ENCODE results near the gene PHAX.
A peak's percentile ranks its signal among the peaks of the same experiment; 100 is the strongest.
"Not testable (repeated sequence)": the region's sequence is repeated elsewhere in the genome, so short reads cannot be mapped to it uniquely, and the experiment has no call there.

PHAX gene

DNA sequence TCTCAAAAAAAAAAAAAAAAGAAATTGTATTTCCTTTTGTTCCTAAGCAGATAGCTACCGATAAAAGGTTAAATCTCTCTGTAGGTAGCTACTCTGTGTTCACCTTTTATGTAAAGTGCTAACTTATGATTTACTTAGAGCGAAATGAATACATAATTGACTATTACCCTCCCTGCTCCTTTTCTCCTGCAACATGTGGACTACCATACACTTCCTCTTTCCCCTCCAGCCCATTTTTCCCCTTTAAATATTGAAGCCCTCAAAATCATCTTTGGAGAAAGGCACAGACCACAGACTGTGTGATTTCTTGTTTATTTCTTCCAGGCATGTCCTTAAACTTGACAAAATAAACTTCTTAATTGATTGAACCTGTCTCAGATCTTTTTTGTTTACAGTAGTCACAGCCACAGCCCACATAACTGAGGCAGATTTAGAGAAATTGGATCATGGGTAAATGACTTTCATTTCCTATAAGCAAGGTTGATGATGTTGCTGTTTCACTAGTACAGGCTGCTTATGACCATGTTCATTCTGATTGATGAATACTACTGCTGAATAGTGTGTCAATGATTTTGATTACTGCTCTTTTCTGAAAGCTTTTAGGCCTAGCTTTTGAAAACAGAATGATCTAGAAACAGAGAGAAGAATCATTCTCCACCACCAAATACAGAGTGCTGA lies 59.2 kb downstream of the PHAX start:
- DNase-seq: no peak

DNA sequence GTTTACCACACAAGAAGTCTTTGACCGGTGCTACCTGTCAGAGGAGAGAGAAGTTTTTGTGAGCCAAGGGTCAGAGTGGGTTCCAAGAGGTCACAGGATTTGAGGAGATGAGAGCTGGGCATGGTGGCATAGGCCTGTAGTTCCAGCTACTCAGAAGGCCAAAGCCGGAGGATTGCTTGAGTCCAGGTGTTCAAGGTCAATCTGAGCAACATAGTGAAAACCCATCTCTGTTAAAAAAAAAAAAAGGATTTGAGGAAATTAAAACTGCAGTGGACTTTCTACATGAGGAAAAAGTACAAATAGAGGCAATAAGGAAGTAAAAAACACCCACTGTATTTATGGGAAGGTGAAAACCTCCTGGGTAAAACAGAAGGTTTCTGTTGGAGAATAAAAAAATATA lies 63.8 kb downstream of the PHAX start:
- no peak for DNase-seq

DNA sequence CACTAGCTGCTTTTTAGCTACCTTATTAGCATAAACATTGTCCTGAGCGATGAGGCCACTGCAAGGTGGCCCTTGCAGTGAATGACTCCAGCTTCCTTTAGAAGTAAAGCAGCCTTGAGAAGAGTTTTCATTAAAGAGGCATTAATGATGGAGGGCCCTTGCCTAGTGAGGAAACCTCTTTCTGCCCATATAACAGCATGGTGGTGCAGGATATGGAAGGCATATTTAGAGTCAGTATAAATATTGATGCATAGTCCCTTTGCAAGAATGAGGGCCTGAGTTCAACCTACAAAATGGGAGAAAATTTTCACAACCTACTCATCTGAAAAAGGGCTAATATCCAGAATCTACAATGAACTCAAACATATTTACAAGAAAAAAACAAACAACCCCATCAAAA lies 69.4 kb downstream of the PHAX start:
- DNase-seq: not testable (repeated sequence)

DNA sequence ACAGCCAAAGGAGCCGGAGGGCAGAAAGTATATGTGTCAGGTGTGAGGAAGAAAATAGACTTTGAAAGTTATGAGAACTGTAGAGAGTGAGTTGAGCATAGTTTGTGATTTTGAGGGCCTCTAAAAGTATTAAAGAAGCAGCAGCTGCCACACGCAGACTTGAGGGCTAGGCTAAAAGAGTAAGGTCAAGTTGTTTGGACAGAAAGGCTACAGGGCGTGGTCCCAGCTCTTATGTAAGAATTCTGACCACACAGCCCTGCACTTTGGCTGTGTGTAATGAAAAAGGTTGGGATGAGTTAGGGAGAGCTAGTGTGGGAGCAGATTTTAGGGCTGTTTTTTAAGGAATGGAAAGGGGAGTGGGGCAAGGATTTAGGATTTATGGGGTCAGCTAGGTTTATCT lies 70.9 kb downstream of the PHAX start:
- DNase-seq: not testable (repeated sequence)

DNA sequence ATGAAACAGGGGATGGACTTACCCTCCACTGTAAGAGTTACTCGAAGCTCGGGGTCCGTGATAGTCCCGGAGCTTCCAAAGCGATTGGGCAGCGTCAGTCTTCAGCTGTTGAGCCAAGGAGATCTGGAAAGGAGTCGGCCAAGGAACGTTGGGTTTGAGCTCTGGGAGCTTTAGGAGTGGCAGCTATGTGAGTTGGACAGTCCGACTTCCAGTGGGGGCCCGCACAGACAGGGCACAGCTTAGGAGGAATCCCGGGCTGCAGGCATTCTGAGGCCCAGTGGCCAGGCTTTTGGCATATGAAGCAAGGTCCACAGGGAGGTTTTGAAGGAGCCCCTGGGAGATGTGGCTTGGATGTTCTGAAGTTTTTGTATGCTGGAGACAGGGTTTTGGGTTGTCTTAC lies 72.7 kb downstream of the PHAX start:
- no peak for DNase-seq

DNA sequence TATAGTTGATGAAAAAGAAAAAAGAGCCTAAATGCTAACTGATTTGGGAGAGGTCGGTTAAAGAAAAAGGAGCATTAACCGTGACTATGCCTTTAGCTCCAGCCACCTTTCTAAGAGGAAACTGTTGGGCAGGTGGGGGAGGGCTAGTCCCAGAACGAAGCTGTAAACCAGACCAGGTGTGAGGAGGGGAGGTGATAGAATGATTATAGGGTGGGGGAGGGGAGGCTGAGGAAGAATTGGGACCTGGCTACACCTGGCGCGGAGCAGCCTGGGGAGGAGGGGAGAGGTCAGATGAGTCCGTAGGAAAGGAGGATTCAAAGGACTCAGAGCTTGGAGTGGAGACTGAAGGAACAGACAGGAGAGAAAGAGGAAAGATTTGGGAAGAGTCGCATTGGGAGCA lies 73.4 kb downstream of the PHAX start:
- no peak for DNase-seq

DNA sequence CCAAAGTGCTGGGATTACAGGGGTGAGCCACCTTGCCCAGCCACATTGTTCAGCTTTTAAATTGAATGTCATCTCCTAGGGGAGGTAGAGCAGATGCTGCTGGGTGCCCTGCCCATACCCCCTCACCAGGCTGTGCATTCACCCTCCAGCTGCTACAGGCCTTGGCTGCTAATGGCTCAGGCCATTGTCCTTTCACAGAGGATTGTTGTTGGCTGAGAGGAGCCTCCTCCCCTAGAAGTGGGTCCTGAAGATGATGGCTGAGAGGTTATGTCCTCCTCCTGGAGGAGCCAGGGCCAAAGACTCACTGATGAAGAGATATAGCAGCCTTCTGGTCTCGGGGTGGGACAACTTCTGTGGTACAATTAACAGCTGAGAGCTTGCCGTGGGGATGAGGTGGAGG lies 74.6 kb downstream of the PHAX start:
- no peak for DNase-seq

DNA sequence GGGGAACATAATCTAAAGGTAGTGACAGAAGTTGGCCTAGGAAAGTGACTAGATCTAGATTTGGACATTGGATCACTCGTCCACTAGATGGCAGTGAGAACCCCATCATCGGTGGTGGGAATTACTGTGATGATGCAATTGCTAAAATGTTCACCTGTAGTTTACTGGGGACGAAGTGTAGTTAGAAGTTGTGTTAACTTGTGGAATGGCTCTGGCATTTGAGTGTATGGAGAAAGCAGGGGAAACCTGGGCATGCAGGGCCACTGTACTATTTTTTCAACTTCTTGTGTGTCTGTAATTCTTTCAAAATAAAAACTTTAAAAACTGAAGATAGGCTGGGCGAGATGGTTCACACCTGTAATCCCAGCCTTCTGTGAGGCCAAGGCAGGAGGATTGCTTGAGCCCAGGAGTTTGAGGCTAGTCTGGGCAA lies 75.5 kb downstream of the PHAX start:
- DNase-seq: peak; percentile 12 to 75 (median 43)
